K562 (cell line): ENCODE data around the gene HOXB7. TPM values are rescaled to one million over a fixed set of nuclear protein-coding genes. Genes with fewer than 3 reads are reported as not detected.
A peak's percentile ranks its signal among the peaks of the same experiment; 100 is the strongest.

Source experiments
- CBX2 ChIP-seq: fragments of 200-600 bp; sonication (generic); IDR thresholded peaks from one replicate; pipeline ENCODE4 v1.6.1; 2012; ENCODE audit warnings: mild to moderate bottlenecking, low read length, inconsistent platforms; ENCODE audit not compliant: insufficient read depth, poor library complexity, severe bottlenecking
- CREM ChIP-seq: IDR thresholded peaks from 2 replicates; pipeline ENCODE4 v1.6.1; 2014; ENCODE audit warnings: antibody characterized with exemption, low read depth
- E2F6 ChIP-seq, 2 experiments: IDR thresholded peaks; 2 replicates each; pipeline ENCODE4 v1.6.1; 2011; ENCODE audit warnings: borderline replicate concordance in 1 of 2, control low read depth in 1 of 2, low read depth in 1 of 2, low read length in 1 of 2, mild to moderate bottlenecking in 1 of 2, mixed read lengths in 1 of 2, moderate library complexity in 1 of 2; ENCODE audit not compliant: insufficient read depth in 1 of 2, insufficient read length in 1 of 2, poor library complexity in 1 of 2, severe bottlenecking in 1 of 2; ENCODE audit errors: extremely low read depth in 1 of 2
- EP400 ChIP-seq: fragments of 450-650 bp; IDR thresholded peaks from 2 replicates; pipeline ENCODE4 v1.6.1; 2017; ENCODE audit warnings: antibody characterized with exemption, mild to moderate bottlenecking, moderate library complexity
- FOS ChIP-seq: IDR thresholded peaks from 3 replicates; pipeline ENCODE4 v1.6.1; 2011; ENCODE audit not compliant: insufficient read length; ENCODE audit errors: extremely low read depth
- FOXK2 ChIP-seq, 2 experiments: fragments of 450-650 bp; IDR thresholded peaks in 1 of 2; conservative IDR thresholded peaks in 1 of 2; 2 replicates each; pipeline ENCODE4 v1.6.1; 2016; ENCODE audit warnings: low read depth in 2 of 2, mild to moderate bottlenecking in 1 of 2
- HEY1 ChIP-seq: fragments of 250-450 bp; sonication (Bioruptor Pico); IDR thresholded peaks from 2 replicates; pipeline ENCODE4 v1.5.0; 2020; ENCODE audit warnings: mild to moderate bottlenecking, moderate library complexity, borderline replicate concordance
- NFRKB ChIP-seq: fragments of 450-650 bp; IDR thresholded peaks from 2 replicates; pipeline ENCODE4 v1.6.1; 2016; ENCODE audit warnings: low read depth
- PHF8 ChIP-seq: fragments of 200-600 bp; sonication (generic); IDR thresholded peaks from 2 replicates; pipeline ENCODE4 v1.6.1; 2012; ENCODE audit warnings: mixed run types, mild to moderate bottlenecking, inconsistent platforms, low read length, moderate library complexity, borderline replicate concordance
- POLR2A ChIP-seq: fragments of 450-650 bp; conservative IDR thresholded peaks from 2 replicates; pipeline ENCODE4 v1.6.1; 2016
- RBM25 ChIP-seq: fragments of 200-400 bp; formaldehyde crosslinking; IDR thresholded peaks from 2 replicates; pipeline ENCODE4 v1.6.1; 2018; ENCODE audit warnings: low read length, low read depth, moderate library complexity; ENCODE audit not compliant: severe bottlenecking
- TAF7 ChIP-seq: fragments of 450-650 bp; IDR thresholded peaks from 2 replicates; pipeline ENCODE4 v1.6.1; 2016; ENCODE audit warnings: missing genetic modification characterization, missing compliant biosample characterization
- TAF9B ChIP-seq: fragments of 450-650 bp; IDR thresholded peaks from 2 replicates; pipeline ENCODE4 v1.6.1; 2018; ENCODE audit warnings: mild to moderate bottlenecking; ENCODE audit not compliant: partially characterized antibody
- TBP ChIP-seq: optimal IDR thresholded peaks from 2 replicates; pipeline ENCODE3; 2011; ENCODE audit warnings: low read depth, low read length, improper control_type of control experiment
- polyA plus RNA-seq, 8 experiments: library from polyadenylated mRNA; depleted of rRNA in 4 of 8; stranded (reverse) in 5 of 8; unstranded in 3 of 8; fragments of >200 nt; fragmentation: Nextera tagmentation in 2 of 8; fragmentation: Illumina TruSeq in 1 of 8; extraction: Ambion mirVana in 2 of 8; extraction: Trizol in 1 of 8; gene quantifications; 2 replicates each; pipeline versions ENCODE4 v1.2.1 to v1.2.3, GENCODE V29; 2011 to 2014; ENCODE audit warnings: inconsistent platforms in 1 of 8, missing spikeins in 1 of 8
- total RNA-seq, 7 experiments: library from RNA; depleted of rRNA in 6 of 7; stranded (reverse); fragments of >200 nt in 6 of 7; fragmentation: Illumina TruSeq in 2 of 7; extraction: Trizol in 2 of 7; gene quantifications; 2 replicates each; pipeline versions ENCODE4 v1.2.1 to v1.2.3, GENCODE V29; 2011 to 2021; ENCODE audit warnings: low replicate concordance in 1 of 7
- TF ChIP-seq, protein P1 (sequence below), 3 experiments: fragments of 200-800 bp in 1 of 3; sonication (Bioruptor generic) in 1 of 3; sonication (generic) in 1 of 3; formaldehyde crosslinking in 1 of 3; IDR thresholded peaks; 2 replicates each; pipeline versions ENCODE4 v1.6.1 to v1.8.0; 2016 to 2022; ENCODE audit warnings: mild to moderate bottlenecking in 2 of 3, missing compliant biosample characterization in 2 of 3, missing genetic modification characterization in 2 of 3, missing genetic modification reagents in 1 of 3

The HOXB7 gene
- total and polyA plus RNA-seq, 9 of the 15 experiments (the other 6 are each of a cell fraction or from before 2014, with no cell fraction given) = 5.5 to 16.7 (median 8.3) TPM

DNA sequence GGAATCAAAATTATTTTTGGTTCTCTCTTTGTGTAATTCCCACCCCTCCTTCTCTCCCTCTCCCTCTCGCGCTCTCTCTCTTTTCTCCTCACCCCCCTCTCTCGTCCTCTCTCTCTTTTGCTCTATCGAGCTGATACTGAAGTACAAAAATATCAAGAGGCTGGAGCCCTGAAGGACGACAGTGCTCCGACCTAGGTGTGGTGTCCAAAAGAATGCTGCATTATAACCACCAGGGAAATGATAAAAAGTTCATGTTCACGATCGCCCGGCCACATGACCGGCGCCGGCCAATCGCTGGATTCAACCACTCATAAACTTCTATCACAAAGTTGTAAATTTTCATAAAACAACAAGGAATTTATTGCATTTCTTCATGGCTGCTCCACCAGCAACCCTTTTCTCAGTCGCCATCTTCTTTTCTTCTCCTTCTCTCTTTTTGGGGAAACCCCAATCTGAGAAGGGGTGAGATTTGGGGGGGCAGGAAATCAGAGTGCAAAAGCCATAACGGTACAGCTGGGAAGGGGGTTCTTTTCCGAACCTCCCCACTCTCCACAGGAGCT, 6.0 kb downstream of the HOXB7 start, which contains the start of gene HOXB6 (continued):
- TF ChIP-seq FOXK2 (conservative IDR thresholded peaks at IDR 0.05 in 1 of 2, IDR thresholded peaks at IDR 0.05 in 1 of 2; ENCODE audit: low read depth in 2 of 2) (peak in 1 of 2 experiments; percentile 55; a peak in 1 of 4 replicates), HEY1 (CRISPR knock-in tag) (0 out of 2 replicates have a peak, but pooled peaks have one; percentile 38), CREM (0 out of 2 replicates have a peak, but pooled peaks have one; percentile 7), POLR2A (peak; percentile 80), TBP (peak; percentile 74), CBX2 (no peak), RBM25 (peak; percentile 63), E2F6 (IDR thresholded peaks at IDR 0.05; ENCODE audit: borderline replicate concordance in 1 of 2, extremely low read depth in 1 of 2, insufficient read depth in 1 of 2, insufficient read length in 1 of 2, low read depth in 1 of 2, low read length in 1 of 2, poor library complexity in 1 of 2, severe bottlenecking in 1 of 2) (peak in 1 of 2 experiments; percentile 27), TAF9B (peak; percentile 44), EP400 (peak; percentile 29; the same call in 1 of the 2 replicates), PHF8 (peak; percentile 47; the same call in 1 of the 2 replicates), TAF7 (tag) (0 out of 2 replicates have a peak, but pooled peaks have one; percentile 52), FOS (peak; percentile 13), NFRKB (0 out of 2 replicates have a peak, but pooled peaks have one; percentile 57)
- TF ChIP-seq, protein P1, sequence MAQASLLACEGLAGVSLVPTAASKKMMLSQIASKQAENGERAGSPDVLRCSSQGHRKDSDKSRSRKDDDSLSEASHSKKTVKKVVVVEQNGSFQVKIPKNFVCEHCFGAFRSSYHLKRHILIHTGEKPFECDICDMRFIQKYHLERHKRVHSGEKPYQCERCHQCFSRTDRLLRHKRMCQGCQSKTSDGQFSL (CRISPR knock-in tag; IDR thresholded peaks at IDR 0.05) = 0 out of 2 replicates have a peak, but pooled peaks have one; percentile 9
- TF ChIP-seq, protein P1 (tag; IDR thresholded peaks at IDR 0.05) = no peak; a peak in 2 of 4 replicates
